ENCODE results near the gene MSMB.

GRCh38 chr10:46026106-46026505 lies 20.0 kb downstream of the MSMB start:
- no peak for TF ChIP-seq USF2 (IDR thresholded peaks at IDR 0.05; ENCODE audit: low read depth, low read length)
- no peak for TF ChIP-seq RFX5 (IDR thresholded peaks at IDR 0.05; ENCODE audit: low read depth, low read length)
